ENCODE results near the gene RBM39.
A peak's percentile ranks its signal among the peaks of the same experiment; 100 is the strongest.
"Not testable (repeated sequence)": the region's sequence is repeated elsewhere in the genome, so short reads cannot be mapped to it uniquely, and the experiment has no call there.

RBM39 gene

DNA sequence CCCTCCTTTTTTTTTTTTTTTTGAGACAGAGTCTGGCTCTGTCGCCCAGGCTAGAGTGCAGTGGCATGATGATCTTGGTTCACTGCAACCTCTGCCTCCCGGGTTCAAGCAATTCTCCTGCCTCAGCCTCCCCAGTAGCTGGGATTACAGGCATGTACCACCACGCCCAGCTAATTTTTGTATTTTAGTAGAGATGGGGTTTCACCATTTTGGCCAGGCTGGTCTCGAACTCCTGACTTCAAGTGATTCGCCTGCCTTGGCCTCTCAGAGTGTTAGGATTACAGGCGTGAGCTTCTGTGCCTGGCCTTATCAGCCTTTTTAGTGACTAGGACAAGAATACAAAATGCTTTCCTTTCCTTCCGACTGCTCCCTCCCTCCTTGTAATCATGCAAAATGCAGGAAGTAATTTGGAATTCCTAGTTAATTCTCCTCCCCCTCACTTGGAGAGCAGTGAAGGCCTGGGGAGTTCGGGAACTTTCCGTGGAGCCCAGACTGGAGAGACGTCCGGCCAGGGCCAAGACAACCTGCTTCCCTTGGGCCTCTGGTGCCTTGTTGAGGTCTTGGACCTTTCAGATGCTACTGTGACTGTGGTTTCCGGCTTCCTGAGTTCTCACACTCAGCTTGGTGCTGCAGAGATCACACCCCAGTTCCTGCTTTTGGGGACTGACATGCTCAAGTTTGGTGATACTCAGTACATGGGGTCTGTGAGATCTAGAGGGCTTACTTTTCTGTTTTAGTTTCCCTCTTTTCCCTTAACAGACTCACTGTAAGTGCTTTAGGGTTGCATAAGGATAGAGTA lies 25.8 kb upstream of the RBM39 start:
- Histone ChIP-seq H4K20me1 (ENCODE audit: low read depth, low read length) (no peaks in the 10 kb centered on the region), H3K79me2 (ENCODE audit: insufficient read depth, low read length) (peaks cover 7% of the 10 kb centered on the region), H3K4me3 (ENCODE audit: insufficient read depth, low read length, poor library complexity, severe bottlenecking) (no peak overlapping the region), H3K9ac (ENCODE audit: low read length) (peak overlapping the region; percentile 45), H3K27ac (ENCODE audit: low read depth, low read length) (peak overlapping the region; percentile 74), H2AFZ (ENCODE audit: low read depth, low read length, severe bottlenecking) (peak overlapping the region; percentile 94), H3K36me3 (ENCODE audit: low read length) (no peaks in the 10 kb centered on the region), H3K9me3 (ENCODE audit: insufficient read depth, low read length) (no peaks in the 10 kb centered on the region), H3K27me3 (ENCODE audit: low read length) (no peaks in the 10 kb centered on the region), H3K9me2 (replicated peaks; ENCODE audit: insufficient read depth, low read length) (no peaks in the 10 kb centered on the region), H3F3A (ENCODE audit: insufficient read depth) (peaks cover 21% of the 10 kb centered on the region), H3K4me2 (ENCODE audit: low read depth, low read length, poor library complexity, severe bottlenecking) (peak overlapping the region; percentile 60)
- TF ChIP-seq, protein P1, sequence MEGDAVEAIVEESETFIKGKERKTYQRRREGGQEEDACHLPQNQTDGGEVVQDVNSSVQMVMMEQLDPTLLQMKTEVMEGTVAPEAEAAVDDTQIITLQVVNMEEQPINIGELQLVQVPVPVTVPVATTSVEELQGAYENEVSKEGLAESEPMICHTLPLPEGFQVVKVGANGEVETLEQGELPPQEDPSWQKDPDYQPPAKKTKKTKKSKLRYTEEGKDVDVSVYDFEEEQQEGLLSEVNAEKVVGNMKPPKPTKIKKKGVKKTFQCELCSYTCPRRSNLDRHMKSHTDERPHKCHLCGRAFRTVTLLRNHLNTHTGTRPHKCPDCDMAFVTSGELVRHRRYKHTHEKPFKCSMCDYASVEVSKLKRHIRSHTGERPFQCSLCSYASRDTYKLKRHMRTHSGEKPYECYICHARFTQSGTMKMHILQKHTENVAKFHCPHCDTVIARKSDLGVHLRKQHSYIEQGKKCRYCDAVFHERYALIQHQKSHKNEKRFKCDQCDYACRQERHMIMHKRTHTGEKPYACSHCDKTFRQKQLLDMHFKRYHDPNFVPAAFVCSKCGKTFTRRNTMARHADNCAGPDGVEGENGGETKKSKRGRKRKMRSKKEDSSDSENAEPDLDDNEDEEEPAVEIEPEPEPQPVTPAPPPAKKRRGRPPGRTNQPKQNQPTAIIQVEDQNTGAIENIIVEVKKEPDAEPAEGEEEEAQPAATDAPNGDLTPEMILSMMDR (IDR thresholded peaks at IDR 0.05; ENCODE audit: insufficient read depth, low read length, poor library complexity, severe bottlenecking) = no peak
- no peak for TF ChIP-seq EZH2phosphoT487 (conservative IDR thresholded peaks at IDR 0.05; ENCODE audit: low read length)

DNA sequence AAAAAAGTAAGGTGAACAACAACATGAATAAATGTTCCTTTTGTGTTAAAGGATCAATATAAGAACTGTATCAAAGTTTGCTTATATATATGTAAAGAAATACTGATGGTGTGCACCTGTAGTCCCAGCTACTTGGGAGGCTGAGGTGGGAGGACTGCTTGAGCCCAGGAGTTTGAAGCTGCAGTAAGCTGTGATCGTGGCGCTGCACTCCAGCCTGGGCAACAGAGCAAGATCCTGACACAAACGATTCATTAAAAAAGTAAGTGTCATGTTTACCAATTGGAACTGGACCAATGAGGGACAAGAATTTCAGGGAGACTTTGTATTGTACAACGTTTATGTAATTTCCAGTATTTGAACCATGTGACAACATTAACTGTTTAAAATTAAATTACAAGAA lies 24.8 kb upstream of the RBM39 start:
- Histone ChIP-seq H3K9me3 (ENCODE audit: insufficient read depth, low read length) (no peaks in the 10 kb centered on the region), H3K27ac (ENCODE audit: low read depth, low read length) (no peak overlapping the region), H4K20me1 (ENCODE audit: low read depth, low read length) (no peaks in the 10 kb centered on the region), H3K4me3 (ENCODE audit: insufficient read depth, low read length, poor library complexity, severe bottlenecking) (no peak overlapping the region), H2AFZ (ENCODE audit: low read depth, low read length, severe bottlenecking) (no peak overlapping the region), H3K9ac (ENCODE audit: low read length) (no peak overlapping the region), H3K36me3 (ENCODE audit: low read length) (no peaks in the 10 kb centered on the region), H3K27me3 (ENCODE audit: low read length) (no peaks in the 10 kb centered on the region), H3F3A (ENCODE audit: insufficient read depth) (peaks cover 18% of the 10 kb centered on the region), H3K4me2 (ENCODE audit: low read depth, low read length, poor library complexity, severe bottlenecking) (no peak overlapping the region), H3K79me2 (ENCODE audit: insufficient read depth, low read length) (no peaks in the 10 kb centered on the region), H3K9me2 (replicated peaks; ENCODE audit: insufficient read depth, low read length) (no peaks in the 10 kb centered on the region)
- TF ChIP-seq, protein P1 (IDR thresholded peaks at IDR 0.05; ENCODE audit: insufficient read depth, low read length, poor library complexity, severe bottlenecking) = no peak
- TF ChIP-seq EZH2phosphoT487 (conservative IDR thresholded peaks at IDR 0.05; ENCODE audit: low read length) = no peak

DNA sequence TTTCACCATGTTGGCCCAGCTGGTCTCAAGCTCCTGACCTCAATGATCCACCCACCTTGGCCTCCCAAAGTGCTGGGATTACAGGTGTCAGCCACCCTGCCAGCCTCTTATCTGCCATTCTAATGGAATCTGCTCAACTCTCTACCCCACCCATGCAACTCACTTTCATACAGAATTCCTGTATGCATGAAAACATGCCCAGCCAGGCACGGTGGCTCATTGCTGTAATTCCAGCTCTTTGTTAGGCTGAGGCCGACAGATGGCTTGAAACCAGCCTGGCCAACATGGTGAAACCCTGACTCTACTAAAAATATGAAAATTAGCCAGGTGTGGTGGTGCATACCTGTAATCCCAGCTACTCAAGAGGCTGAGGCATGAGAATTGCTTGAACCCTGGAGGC lies 22.9 kb upstream of the RBM39 start:
- not testable (repeated sequence) for H2AFZ ChIP-seq (ENCODE audit: low read depth, low read length, severe bottlenecking); H3K9ac ChIP-seq (ENCODE audit: low read length); H3K4me3 ChIP-seq (ENCODE audit: insufficient read depth, low read length, poor library complexity, severe bottlenecking); H3K9me3 ChIP-seq (ENCODE audit: insufficient read depth, low read length); H3K27me3 ChIP-seq (ENCODE audit: low read length); H3K4me2 ChIP-seq (ENCODE audit: low read depth, low read length, poor library complexity, severe bottlenecking); H4K20me1 ChIP-seq (ENCODE audit: low read depth, low read length); H3K79me2 ChIP-seq (ENCODE audit: insufficient read depth, low read length); H3K27ac ChIP-seq (ENCODE audit: low read depth, low read length); H3K9me2 ChIP-seq (replicated peaks; ENCODE audit: insufficient read depth, low read length); H3K36me3 ChIP-seq (ENCODE audit: low read length)
- H3F3A ChIP-seq (ENCODE audit: insufficient read depth) = peaks cover 11% of the 10 kb centered on the region; the same call in 1 of the 2 replicates

DNA sequence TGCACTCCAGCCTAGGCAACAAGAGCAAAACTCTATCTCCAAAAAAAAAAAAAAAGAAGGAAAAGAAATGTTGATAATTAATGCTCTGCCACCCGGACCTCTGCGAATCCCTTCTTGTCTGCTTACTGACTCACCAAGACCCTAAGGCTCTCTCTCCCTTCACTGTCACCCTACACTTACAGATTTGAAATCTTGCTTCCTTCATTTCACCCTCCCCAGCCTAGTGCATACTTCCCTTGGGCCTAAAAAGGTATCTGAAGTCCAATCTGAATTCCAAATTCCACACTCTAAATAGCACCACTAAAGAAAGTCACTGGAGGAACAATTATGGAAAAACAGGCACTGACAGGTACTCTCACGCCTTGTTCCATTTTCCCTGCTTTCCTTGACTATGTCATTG lies 20.4 kb upstream of the RBM39 start:
- no peaks in the 10 kb centered on the region for H4K20me1 ChIP-seq (ENCODE audit: low read depth, low read length)
- no peak overlapping the region for H3K27ac ChIP-seq (ENCODE audit: low read depth, low read length)
- no peaks in the 10 kb centered on the region for H3K79me2 ChIP-seq (ENCODE audit: insufficient read depth, low read length)
- H3K4me2 ChIP-seq (ENCODE audit: low read depth, low read length, poor library complexity, severe bottlenecking) = no peak overlapping the region
- H3F3A ChIP-seq (ENCODE audit: insufficient read depth) = no peaks in the 10 kb centered on the region
- no peak overlapping the region for H3K4me3 ChIP-seq (ENCODE audit: insufficient read depth, low read length, poor library complexity, severe bottlenecking)
- no peak overlapping the region for H3K9ac ChIP-seq (ENCODE audit: low read length)
- no peak for TF ChIP-seq EZH2phosphoT487 (conservative IDR thresholded peaks at IDR 0.05; ENCODE audit: low read length)
- TF ChIP-seq, protein P1 (IDR thresholded peaks at IDR 0.05; ENCODE audit: insufficient read depth, low read length, poor library complexity, severe bottlenecking) = no peak
- no peaks in the 10 kb centered on the region for H3K9me2 ChIP-seq (replicated peaks; ENCODE audit: insufficient read depth, low read length)
- H3K27me3 ChIP-seq (ENCODE audit: low read length) = no peaks in the 10 kb centered on the region
- no peaks in the 10 kb centered on the region for H3K9me3 ChIP-seq (ENCODE audit: insufficient read depth, low read length)
- H3K36me3 ChIP-seq (ENCODE audit: low read length) = no peaks in the 10 kb centered on the region
- H2AFZ ChIP-seq (ENCODE audit: low read depth, low read length, severe bottlenecking) = no peak overlapping the region

DNA sequence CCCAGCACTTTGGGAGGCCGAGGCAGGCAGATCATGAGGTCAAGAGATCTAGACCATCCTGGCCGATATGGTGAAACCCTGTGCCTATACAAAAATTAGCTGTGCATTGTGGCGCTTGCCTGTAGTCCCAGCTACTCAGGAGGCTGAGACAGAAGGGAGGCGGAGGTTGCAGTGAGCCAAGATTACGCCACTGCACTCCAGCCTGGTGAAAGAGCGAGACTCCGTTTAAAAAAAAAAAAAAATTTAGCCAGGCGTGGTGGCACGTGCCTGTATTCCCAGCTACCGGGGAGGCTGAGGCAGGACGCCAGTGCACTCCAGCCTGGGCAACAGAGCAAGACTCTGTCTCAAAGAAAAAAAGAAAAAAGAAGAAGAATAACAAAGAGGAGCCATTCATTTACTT lies 19.5 kb upstream of the RBM39 start:
- H3K4me2 ChIP-seq (ENCODE audit: low read depth, low read length, poor library complexity, severe bottlenecking); H3K9me3 ChIP-seq (ENCODE audit: insufficient read depth, low read length); H3K9me2 ChIP-seq (replicated peaks; ENCODE audit: insufficient read depth, low read length); H3K9ac ChIP-seq (ENCODE audit: low read length); H3K27me3 ChIP-seq (ENCODE audit: low read length); H3K79me2 ChIP-seq (ENCODE audit: insufficient read depth, low read length); H3K4me3 ChIP-seq (ENCODE audit: insufficient read depth, low read length, poor library complexity, severe bottlenecking); H3F3A ChIP-seq (ENCODE audit: insufficient read depth); H3K27ac ChIP-seq (ENCODE audit: low read depth, low read length); H4K20me1 ChIP-seq (ENCODE audit: low read depth, low read length); H2AFZ ChIP-seq (ENCODE audit: low read depth, low read length, severe bottlenecking); H3K36me3 ChIP-seq (ENCODE audit: low read length): not testable (repeated sequence)

Measured in SU-DHL-6 (cell line).